ENCODE results near the gene IRF2BPL.

IRF2BPL gene

GRCh38 chr14:77007183-77007974 is 21.1 kb downstream of the IRF2BPL start:
- Histone ChIP-seq H3K4me3 (ENCODE audit: low read length) (no peak overlapping the region), H3K27ac (ENCODE audit: low read depth, low read length) (no peak overlapping the region), H3K9ac (ENCODE audit: low read depth, low read length) (no peak overlapping the region), H3K4me1 (ENCODE audit: insufficient read depth, low read length) (peaks cover 35% of the 10 kb centered on the region), H3K36me3 (ENCODE audit: insufficient read depth, low read length) (no peaks in the 10 kb centered on the region), H3K27me3 (ENCODE audit: insufficient read depth, low read length) (no peaks in the 10 kb centered on the region), H3K9me3 (ENCODE audit: insufficient read depth, low read depth, low read length) (no peaks in the 10 kb centered on the region)
- WGBS = 77% methylated on average over 18 of the region's 18 CpGs

- H3K36me3 ChIP-seq (ENCODE audit: insufficient read depth, low read length) = no peaks in the 10 kb centered on the region
- H3K4me3 ChIP-seq (ENCODE audit: low read length) = no peak overlapping the region
- 81% methylated on average over 9 of the region's 9 CpGs for WGBS
- H3K27ac ChIP-seq (ENCODE audit: low read depth, low read length) = no peak overlapping the region
- peaks cover 35% of the 10 kb centered on the region for H3K4me1 ChIP-seq (ENCODE audit: insufficient read depth, low read length)
- no peaks in the 10 kb centered on the region for H3K27me3 ChIP-seq (ENCODE audit: insufficient read depth, low read length)
- H3K9ac ChIP-seq (ENCODE audit: low read depth, low read length) = no peak overlapping the region
- H3K9me3 ChIP-seq (ENCODE audit: insufficient read depth, low read depth, low read length) = no peaks in the 10 kb centered on the region
Observed at GRCh38 chr14:77006132-77006531, 22.4 kb downstream of the IRF2BPL start.

- H3K27ac ChIP-seq (ENCODE audit: low read depth, low read length) = no peak overlapping the region
- peaks cover 35% of the 10 kb centered on the region for H3K4me1 ChIP-seq (ENCODE audit: insufficient read depth, low read length)
Observed at GRCh38 chr14:77005559-77005958, 22.9 kb downstream of the IRF2BPL start.

GRCh38 chr14:77004711-77005460 is 23.6 kb downstream of the IRF2BPL start:
- H3K9ac ChIP-seq (ENCODE audit: low read depth, low read length) = no peak overlapping the region; the same call in 1 of the 2 replicates
- no peak overlapping the region for H3K4me3 ChIP-seq (ENCODE audit: low read length)
- no peaks in the 10 kb centered on the region for H3K27me3 ChIP-seq (ENCODE audit: insufficient read depth, low read length)
- no peaks in the 10 kb centered on the region for H3K9me3 ChIP-seq (ENCODE audit: insufficient read depth, low read depth, low read length)
- peaks cover 35% of the 10 kb centered on the region for H3K4me1 ChIP-seq (ENCODE audit: insufficient read depth, low read length)
- H3K36me3 ChIP-seq (ENCODE audit: insufficient read depth, low read length) = no peaks in the 10 kb centered on the region
- no peak overlapping the region for H3K27ac ChIP-seq (ENCODE audit: low read depth, low read length)
- 60% methylated on average over 9 of the region's 9 CpGs for WGBS

More at GRCh38 chr14:77005559-77005958, 22.9 kb downstream of the IRF2BPL start:
- H3K27me3 ChIP-seq (ENCODE audit: insufficient read depth, low read length) = no peaks in the 10 kb centered on the region
- H3K9ac ChIP-seq (ENCODE audit: low read depth, low read length) = no peak overlapping the region
- no peaks in the 10 kb centered on the region for H3K9me3 ChIP-seq (ENCODE audit: insufficient read depth, low read depth, low read length)
- 90% methylated on average over 3 of the region's 3 CpGs for WGBS
- H3K36me3 ChIP-seq (ENCODE audit: insufficient read depth, low read length) = no peaks in the 10 kb centered on the region
- no peak overlapping the region for H3K4me3 ChIP-seq (ENCODE audit: low read length)

- H3K4me3 ChIP-seq (ENCODE audit: low read length) = no peak overlapping the region
- no peaks in the 10 kb centered on the region for H3K36me3 ChIP-seq (ENCODE audit: insufficient read depth, low read length)
- H3K27ac ChIP-seq (ENCODE audit: low read depth, low read length) = 0 out of 2 replicates have a peak overlapping the region, but pooled peaks have one; percentile 3
- peaks cover 35% of the 10 kb centered on the region for H3K4me1 ChIP-seq (ENCODE audit: insufficient read depth, low read length)
- no peak overlapping the region; the same call in 1 of the 2 replicates for H3K9ac ChIP-seq (ENCODE audit: low read depth, low read length)
- H3K9me3 ChIP-seq (ENCODE audit: insufficient read depth, low read depth, low read length) = no peaks in the 10 kb centered on the region
- 56% methylated on average over 5 of the region's 5 CpGs for whole genome bisulfite sequencing
- no peaks in the 10 kb centered on the region for H3K27me3 ChIP-seq (ENCODE audit: insufficient read depth, low read length)
Observed at GRCh38 chr14:77003960-77004710, 24.4 kb downstream of the IRF2BPL start.

GRCh38 chr14:77002889-77003288 is 25.6 kb downstream of the IRF2BPL start:
- no peaks in the 10 kb centered on the region for H3K36me3 ChIP-seq (ENCODE audit: insufficient read depth, low read length)
- H3K9me3 ChIP-seq (ENCODE audit: insufficient read depth, low read depth, low read length) = no peaks in the 10 kb centered on the region
- H3K4me3 ChIP-seq (ENCODE audit: low read length) = no peak overlapping the region
- no peaks in the 10 kb centered on the region for H3K27me3 ChIP-seq (ENCODE audit: insufficient read depth, low read length)
- 90% methylated on average over 6 of the region's 6 CpGs for WGBS
- no peak overlapping the region for H3K9ac ChIP-seq (ENCODE audit: low read depth, low read length)
- peaks cover 30% of the 10 kb centered on the region for H3K4me1 ChIP-seq (ENCODE audit: insufficient read depth, low read length)
- H3K27ac ChIP-seq (ENCODE audit: low read depth, low read length) = no peak overlapping the region

- Histone ChIP-seq H3K27ac (ENCODE audit: low read depth, low read length) (no peak overlapping the region), H3K27me3 (ENCODE audit: insufficient read depth, low read length) (no peaks in the 10 kb centered on the region), H3K4me3 (ENCODE audit: low read length) (no peak overlapping the region), H3K4me1 (ENCODE audit: insufficient read depth, low read length) (peaks cover 27% of the 10 kb centered on the region), H3K9ac (ENCODE audit: low read depth, low read length) (no peak overlapping the region), H3K9me3 (ENCODE audit: insufficient read depth, low read depth, low read length) (no peaks in the 10 kb centered on the region), H3K36me3 (ENCODE audit: insufficient read depth, low read length) (no peaks in the 10 kb centered on the region)
- WGBS = 96% methylated on average over 3 of the region's 4 CpGs
Observed at GRCh38 chr14:77002335-77002734, 26.2 kb downstream of the IRF2BPL start.

GRCh38 chr14:77000340-77001270 is 27.9 kb downstream of the IRF2BPL start:
- Histone ChIP-seq H3K4me3 (ENCODE audit: low read length) (no peak overlapping the region), H3K36me3 (ENCODE audit: insufficient read depth, low read length) (no peaks in the 10 kb centered on the region), H3K27me3 (ENCODE audit: insufficient read depth, low read length) (no peaks in the 10 kb centered on the region), H3K4me1 (ENCODE audit: insufficient read depth, low read length) (peaks cover 32% of the 10 kb centered on the region), H3K9me3 (ENCODE audit: insufficient read depth, low read depth, low read length) (no peaks in the 10 kb centered on the region), H3K9ac (ENCODE audit: low read depth, low read length) (no peak overlapping the region), H3K27ac (ENCODE audit: low read depth, low read length) (no peak overlapping the region)
- 74% methylated on average over 33 of the region's 33 CpGs for WGBS

- 90% methylated on average over 3 of the region's 3 CpGs for WGBS
- Histone ChIP-seq H3K4me3 (ENCODE audit: low read length) (no peak overlapping the region), H3K9me3 (ENCODE audit: insufficient read depth, low read depth, low read length) (no peaks in the 10 kb centered on the region), H3K9ac (ENCODE audit: low read depth, low read length) (no peak overlapping the region), H3K4me1 (ENCODE audit: insufficient read depth, low read length) (peaks cover 25% of the 10 kb centered on the region), H3K36me3 (ENCODE audit: insufficient read depth, low read length) (no peaks in the 10 kb centered on the region), H3K27ac (ENCODE audit: low read depth, low read length) (no peak overlapping the region), H3K27me3 (ENCODE audit: insufficient read depth, low read length) (no peaks in the 10 kb centered on the region)
Observed at GRCh38 chr14:76998910-76999309, 29.6 kb downstream of the IRF2BPL start.

GRCh38 chr14:76997257-76997970 is 31.1 kb downstream of the IRF2BPL start:
- Histone ChIP-seq H3K9me3 (ENCODE audit: insufficient read depth, low read depth, low read length) (no peaks in the 10 kb centered on the region), H3K4me3 (ENCODE audit: low read length) (no peak overlapping the region), H3K27me3 (ENCODE audit: insufficient read depth, low read length) (no peaks in the 10 kb centered on the region), H3K9ac (ENCODE audit: low read depth, low read length) (no peak overlapping the region), H3K4me1 (ENCODE audit: insufficient read depth, low read length) (peaks cover 22% of the 10 kb centered on the region), H3K36me3 (ENCODE audit: insufficient read depth, low read length) (no peaks in the 10 kb centered on the region), H3K27ac (ENCODE audit: low read depth, low read length) (no peak overlapping the region)
- 69% methylated on average over 6 of the region's 6 CpGs for WGBS
